ENCODE measurements around the gene TP53TG5. TPM values are rescaled to one million over a fixed set of nuclear protein-coding genes. Genes with fewer than 3 reads are reported as not detected.

Gene TP53TG5
- total and polyA plus RNA-seq, 2 of the 8 experiments (the other 6 are each of a cell fraction or from before 2014, with no cell fraction given): not detected

- H4K20me1 ChIP-seq (replicated peaks in 1 of 2; ENCODE audit: control insufficient read depth in 1 of 2, insufficient read depth in 2 of 2, low read length in 2 of 2): peaks cover 0 to 7% of the 10 kb centered on the region in 2 experiments
- H3K9ac ChIP-seq (replicated peaks in 1 of 4; ENCODE audit: extremely low read depth in 1 of 4, low read depth in 3 of 4, low read length in 3 of 4): no peak overlapping the region
- H3K36me3 ChIP-seq (ENCODE audit: control insufficient read depth in 2 of 4, insufficient read depth in 4 of 4, low read length in 3 of 4): no peaks in the 10 kb centered on the region
- H3K14ac ChIP-seq (ENCODE audit: insufficient read length): no peak overlapping the region
- H2AFZ ChIP-seq (ENCODE audit: low read length): no peak overlapping the region
- H3K4me2 ChIP-seq (ENCODE audit: insufficient read depth in 1 of 2, low read depth in 2 of 2, low read length in 2 of 2): no peak overlapping the region
- no peak overlapping the region for H3K4me3 ChIP-seq (ENCODE audit: extremely low read depth in 1 of 4, insufficient read depth in 2 of 4, low read depth in 3 of 4, low read length in 4 of 4)
- H3K18ac ChIP-seq (ENCODE audit: extremely low read depth, low read length): no peak overlapping the region
- peaks cover 12% of the 10 kb centered on the region; the same call in 1 of the 2 replicates for H3K23me2 ChIP-seq (ENCODE audit: low read depth, low read length)
- no peak overlapping the region for H4K91ac ChIP-seq (replicated peaks; ENCODE audit: insufficient read length, low read length)
- no peak for DNase-seq (ENCODE audit: low read depth in 1 of 2, low spot score in 2 of 2)
- no peak overlapping the region for H2BK5ac ChIP-seq (ENCODE audit: low read depth, low read length)
- no peak overlapping the region for H2BK20ac ChIP-seq (ENCODE audit: low read length)
- peaks cover 13 to 26% (median 20%) of the 10 kb centered on the region in 4 experiments for H3K4me1 ChIP-seq (replicated peaks in 1 of 4; ENCODE audit: control insufficient read depth in 3 of 4, insufficient read depth in 4 of 4, low read length in 3 of 4)
- no peak overlapping the region for H2BK12ac ChIP-seq (ENCODE audit: low read depth, low read length)
- ChIA-PET CTCF (ENCODE audit: partially characterized antibody) (interaction anchor here (5.9 kb wide), 1 partner anchor 14 kb away, joined by 26 read pairs; the partner anchor contains the start of gene SYS1), POLR2A (ENCODE audit: partially characterized antibody) (interaction anchor here (6.8 kb wide), 1 partner anchor 10 kb away, joined by 113 read pairs; the partner anchor contains the start of gene SYS1)
- H3K27ac ChIP-seq (ENCODE audit: low read depth, low read length): no peak overlapping the region
- peaks cover 0 to 27% of the 10 kb centered on the region in 2 experiments; a peak in 2 of 4 replicates for H3K79me2 ChIP-seq (ENCODE audit: control insufficient read depth in 1 of 2, insufficient read depth in 2 of 2, low read length in 2 of 2)
- 93% methylated on average over 1 of the region's 1 CpG; no CpG with 5 or more reads in 1 of the 2 experiments for WGBS, 2 experiments (ENCODE audit: extremely low coverage in 1 of 2, insufficient coverage in 1 of 2, insufficient read length in 1 of 2, insufficient replicate concordance in 2 of 2, low coverage in 1 of 2, low lambda C conversion rate in 2 of 2, missing lambda C conversion rate in 1 of 2)
- no peak overlapping the region for H4K5ac ChIP-seq (ENCODE audit: insufficient read length, low read depth, low read length)
- no peaks in the 10 kb centered on the region for H3K9me3 ChIP-seq (ENCODE audit: insufficient read depth in 2 of 2, low read depth in 1 of 2, low read length in 1 of 2)
- H2AK5ac ChIP-seq (ENCODE audit: low read depth, low read length): no peak overlapping the region
- no peak overlapping the region for H3K56ac ChIP-seq (replicated peaks; ENCODE audit: insufficient read length, low read depth, low read length)
- FAIRE-seq: no peak
- no peak overlapping the region for H4K8ac ChIP-seq (ENCODE audit: extremely low read depth, insufficient read depth, low read length)
- H3K23ac ChIP-seq (ENCODE audit: insufficient read length): no peak overlapping the region
- H3K4ac ChIP-seq (replicated peaks; ENCODE audit: insufficient read length, low read depth, low read length): no peak overlapping the region
- H2BK15ac ChIP-seq (ENCODE audit: low read length): no peak overlapping the region
- H3K27me3 ChIP-seq (replicated peaks in 1 of 4; ENCODE audit: control insufficient read depth in 3 of 4, extremely low read depth in 1 of 4, insufficient read depth in 3 of 4, low read length in 3 of 4): no peaks in the 10 kb centered on the region
- H2BK120ac ChIP-seq (replicated peaks; ENCODE audit: low read depth, low read length): no peak overlapping the region
- TF ChIP-seq NANOG (IDR thresholded peaks at IDR 0.05; ENCODE audit: insufficient read depth, low read depth, low read length, poor library complexity, severe bottlenecking) (no peak), SP4 (IDR thresholded peaks at IDR 0.05; ENCODE audit: low read length) (no peak), CTCF (IDR thresholded peaks at IDR 0.05; ENCODE audit: control extremely low read depth in 1 of 3, insufficient read depth in 1 of 3, low read depth in 1 of 3, low read length in 3 of 3) (no peak), NRF1 (IDR thresholded peaks at IDR 0.05; ENCODE audit: low read depth, low read length) (no peak), ZNF274 (IDR thresholded peaks at IDR 0.05; ENCODE audit: borderline replicate concordance, extremely low read depth, low read length) (no peak), RXRA (IDR thresholded peaks at IDR 0.05; ENCODE audit: insufficient read depth, low read depth, low read length) (no peak), SIX5 (IDR thresholded peaks at IDR 0.05; ENCODE audit: low read depth, low read length) (no peak), EGR1 (IDR thresholded peaks at IDR 0.05; ENCODE audit: borderline replicate concordance, low read depth, low read length) (no peak)
- H3K79me1 ChIP-seq (ENCODE audit: low read depth, low read length): peaks cover 11% of the 10 kb centered on the region
Observed at GRCh38 chr20:45350217-45350616, 27.9 kb downstream of the TP53TG5 start.

Measured in H1 (cell line).